KOPT-K1 (cell line): ENCODE measurements around the gene OPA1.

Source experiments
- H3K27ac ChIP-seq: fragments of 200-600 bp; sonication (generic); 2 replicates; pipeline ENCODE4 v1.5.1; 2016; ENCODE audit warnings: antibody characterized with exemption, mild to moderate bottlenecking, low read depth, low read length; ENCODE audit not compliant: poor library complexity, severe bottlenecking
- H3K36me3 ChIP-seq: fragments of 200-600 bp; sonication (generic); 2 replicates; pipeline ENCODE4 v1.5.1; 2017; ENCODE audit warnings: antibody characterized with exemption, mild to moderate bottlenecking, low read length, moderate library complexity; ENCODE audit not compliant: insufficient read depth
- H3K9me3 ChIP-seq: fragments of 200-600 bp; sonication (generic); 2 replicates; pipeline ENCODE4 v1.5.1; 2017; ENCODE audit warnings: antibody characterized with exemption, low read length, mild to moderate bottlenecking; ENCODE audit not compliant: insufficient read depth, poor library complexity, severe bottlenecking

Gene OPA1

GRCh38 chr3:193727089-193727488, 134.1 kb downstream of the OPA1 start:
- Histone ChIP-seq H3K36me3 (no peaks in the 10 kb centered on the region), H3K27ac (no peak overlapping the region), H3K9me3 (no peaks in the 10 kb centered on the region)

- Histone ChIP-seq H3K9me3 (no peaks in the 10 kb centered on the region), H3K27ac (no peak overlapping the region), H3K36me3 (no peaks in the 10 kb centered on the region)
Observed at GRCh38 chr3:193728429-193729087, 135.6 kb downstream of the OPA1 start.

GRCh38 chr3:193729088-193729465, 136.1 kb downstream of the OPA1 start:
- H3K27ac ChIP-seq = no peak overlapping the region
- H3K36me3 ChIP-seq = no peaks in the 10 kb centered on the region
- H3K9me3 ChIP-seq = no peaks in the 10 kb centered on the region

GRCh38 chr3:193729601-193730000, 136.6 kb downstream of the OPA1 start:
- Histone ChIP-seq H3K27ac (no peak overlapping the region), H3K36me3 (no peaks in the 10 kb centered on the region), H3K9me3 (no peaks in the 10 kb centered on the region)

GRCh38 chr3:193730511-193730910, 137.5 kb downstream of the OPA1 start:
- Histone ChIP-seq H3K9me3 (no peaks in the 10 kb centered on the region), H3K36me3 (no peaks in the 10 kb centered on the region), H3K27ac (no peak overlapping the region)

GRCh38 chr3:193730976-193731375, 138.0 kb downstream of the OPA1 start:
- Histone ChIP-seq H3K36me3 (no peaks in the 10 kb centered on the region), H3K27ac (no peak overlapping the region), H3K9me3 (no peaks in the 10 kb centered on the region)

- Histone ChIP-seq H3K27ac (no peak overlapping the region), H3K36me3 (no peaks in the 10 kb centered on the region), H3K9me3 (no peaks in the 10 kb centered on the region)
Observed at GRCh38 chr3:193731656-193732055, 138.6 kb downstream of the OPA1 start.

- Histone ChIP-seq H3K9me3 (no peaks in the 10 kb centered on the region), H3K27ac (no peak overlapping the region), H3K36me3 (no peaks in the 10 kb centered on the region)
Observed at GRCh38 chr3:193732391-193732790, 139.4 kb downstream of the OPA1 start.

- Histone ChIP-seq H3K36me3 (no peaks in the 10 kb centered on the region), H3K27ac (no peak overlapping the region), H3K9me3 (no peaks in the 10 kb centered on the region)
Observed at GRCh38 chr3:193732827-193733226, 139.8 kb downstream of the OPA1 start.

GRCh38 chr3:193734737-193735366, 141.8 kb downstream of the OPA1 start:
- Histone ChIP-seq H3K27ac (no peak overlapping the region), H3K36me3 (no peaks in the 10 kb centered on the region), H3K9me3 (no peaks in the 10 kb centered on the region)

- Histone ChIP-seq H3K27ac (no peak overlapping the region), H3K9me3 (no peaks in the 10 kb centered on the region), H3K36me3 (no peaks in the 10 kb centered on the region)
Observed at GRCh38 chr3:193735850-193736249, 142.8 kb downstream of the OPA1 start.

- Histone ChIP-seq H3K27ac (no peak overlapping the region), H3K36me3 (no peaks in the 10 kb centered on the region), H3K9me3 (no peaks in the 10 kb centered on the region)
Observed at GRCh38 chr3:193736616-193737015, 143.6 kb downstream of the OPA1 start.

- no peaks in the 10 kb centered on the region for H3K36me3 ChIP-seq
- no peak overlapping the region for H3K27ac ChIP-seq
- no peaks in the 10 kb centered on the region for H3K9me3 ChIP-seq
Observed at GRCh38 chr3:193737191-193737751, 144.3 kb downstream of the OPA1 start.

GRCh38 chr3:193742628-193743027, 149.6 kb downstream of the OPA1 start:
- H3K27ac ChIP-seq = no peak overlapping the region
- no peaks in the 10 kb centered on the region for H3K36me3 ChIP-seq

GRCh38 chr3:193743702-193744047, 150.7 kb downstream of the OPA1 start:
- Histone ChIP-seq H3K36me3 (no peaks in the 10 kb centered on the region), H3K27ac (no peak overlapping the region), H3K9me3 (no peaks in the 10 kb centered on the region)

More at GRCh38 chr3:193742628-193743027, 149.6 kb downstream of the OPA1 start:
- no peaks in the 10 kb centered on the region for H3K9me3 ChIP-seq
